ENCODE data around the gene TENT4B. TPM values are rescaled to one million over a fixed set of nuclear protein-coding genes. Genes with fewer than 3 reads are reported as not detected.
A peak's percentile ranks its signal among the peaks of the same experiment; 100 is the strongest.

Gene TENT4B
- total and polyA plus RNA-seq, 2 experiments from 2014 or later: 6.2 to 15.0 TPM

DNA sequence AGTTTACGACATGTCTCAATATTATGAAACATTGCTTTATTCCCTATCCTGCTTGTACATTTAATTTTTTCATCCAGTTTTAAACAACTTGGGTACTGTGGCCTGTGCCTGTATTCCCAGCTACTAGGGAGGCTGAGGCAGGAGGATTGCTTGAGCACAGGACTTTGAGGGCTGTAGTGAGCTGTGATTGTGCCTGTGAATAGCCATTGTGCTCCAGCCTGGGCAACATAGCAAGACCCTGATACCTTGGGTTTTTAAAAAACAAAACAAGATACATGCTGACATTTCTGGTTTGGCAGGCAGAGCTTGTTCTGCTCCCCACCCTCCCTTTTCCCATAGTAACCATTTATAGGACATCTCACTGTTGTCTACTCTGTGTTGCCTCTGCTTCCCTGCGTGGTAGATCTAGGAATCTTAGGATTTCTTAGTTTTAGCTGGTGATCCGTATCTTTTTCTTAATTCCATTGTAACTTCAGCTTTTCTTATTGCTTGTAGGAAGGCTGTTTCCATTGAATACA is 35.6 kb downstream of the TENT4B start:
- Histone ChIP-seq H3K9me3 (ENCODE audit: low read depth) (no peaks in the 10 kb centered on the region), H3K36me3 (no peaks in the 10 kb centered on the region), H3K27ac (no peak overlapping the region), H3K4me3 (no peak overlapping the region), H3K27me3 (no peaks in the 10 kb centered on the region), H3K4me1 (ENCODE audit: low read depth) (peaks cover 9% of the 10 kb centered on the region)
- DNase-seq (ENCODE audit: low read depth in 1 of 2, low spot score in 1 of 2): no peak
- TF ChIP-seq, protein P1, sequence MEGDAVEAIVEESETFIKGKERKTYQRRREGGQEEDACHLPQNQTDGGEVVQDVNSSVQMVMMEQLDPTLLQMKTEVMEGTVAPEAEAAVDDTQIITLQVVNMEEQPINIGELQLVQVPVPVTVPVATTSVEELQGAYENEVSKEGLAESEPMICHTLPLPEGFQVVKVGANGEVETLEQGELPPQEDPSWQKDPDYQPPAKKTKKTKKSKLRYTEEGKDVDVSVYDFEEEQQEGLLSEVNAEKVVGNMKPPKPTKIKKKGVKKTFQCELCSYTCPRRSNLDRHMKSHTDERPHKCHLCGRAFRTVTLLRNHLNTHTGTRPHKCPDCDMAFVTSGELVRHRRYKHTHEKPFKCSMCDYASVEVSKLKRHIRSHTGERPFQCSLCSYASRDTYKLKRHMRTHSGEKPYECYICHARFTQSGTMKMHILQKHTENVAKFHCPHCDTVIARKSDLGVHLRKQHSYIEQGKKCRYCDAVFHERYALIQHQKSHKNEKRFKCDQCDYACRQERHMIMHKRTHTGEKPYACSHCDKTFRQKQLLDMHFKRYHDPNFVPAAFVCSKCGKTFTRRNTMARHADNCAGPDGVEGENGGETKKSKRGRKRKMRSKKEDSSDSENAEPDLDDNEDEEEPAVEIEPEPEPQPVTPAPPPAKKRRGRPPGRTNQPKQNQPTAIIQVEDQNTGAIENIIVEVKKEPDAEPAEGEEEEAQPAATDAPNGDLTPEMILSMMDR (IDR thresholded peaks at IDR 0.05; ENCODE audit: low read depth, low read length): no peak

DNA sequence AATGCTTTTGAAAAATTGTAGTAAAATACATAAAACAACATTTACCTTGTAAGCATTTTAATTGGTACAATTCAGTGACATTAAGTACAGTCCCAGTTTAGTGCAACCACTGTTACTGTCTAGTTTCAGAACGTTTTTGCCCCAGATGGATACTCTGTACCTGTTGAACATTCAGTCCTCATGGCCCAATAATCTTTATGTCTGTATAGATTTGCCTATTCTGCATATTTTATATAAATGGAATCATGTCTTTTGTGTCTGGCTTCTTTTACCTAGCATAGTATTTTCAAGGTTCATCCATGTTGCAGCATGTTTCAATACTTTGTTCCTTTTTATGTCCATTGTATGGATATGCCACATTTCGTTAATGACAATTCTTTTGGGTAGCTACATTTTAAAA is 37.2 kb downstream of the TENT4B start:
- H3K9me3 ChIP-seq (ENCODE audit: low read depth): no peaks in the 10 kb centered on the region
- H3K27ac ChIP-seq: no peak overlapping the region
- peaks cover 3% of the 10 kb centered on the region for H3K4me1 ChIP-seq (ENCODE audit: low read depth)
- no peak overlapping the region for H3K4me3 ChIP-seq
- TF ChIP-seq, protein P1 (IDR thresholded peaks at IDR 0.05; ENCODE audit: low read depth, low read length): no peak
- no peak for DNase-seq (ENCODE audit: low read depth in 1 of 2, low spot score in 1 of 2)
- H3K36me3 ChIP-seq: no peaks in the 10 kb centered on the region
- H3K27me3 ChIP-seq: no peaks in the 10 kb centered on the region

DNA sequence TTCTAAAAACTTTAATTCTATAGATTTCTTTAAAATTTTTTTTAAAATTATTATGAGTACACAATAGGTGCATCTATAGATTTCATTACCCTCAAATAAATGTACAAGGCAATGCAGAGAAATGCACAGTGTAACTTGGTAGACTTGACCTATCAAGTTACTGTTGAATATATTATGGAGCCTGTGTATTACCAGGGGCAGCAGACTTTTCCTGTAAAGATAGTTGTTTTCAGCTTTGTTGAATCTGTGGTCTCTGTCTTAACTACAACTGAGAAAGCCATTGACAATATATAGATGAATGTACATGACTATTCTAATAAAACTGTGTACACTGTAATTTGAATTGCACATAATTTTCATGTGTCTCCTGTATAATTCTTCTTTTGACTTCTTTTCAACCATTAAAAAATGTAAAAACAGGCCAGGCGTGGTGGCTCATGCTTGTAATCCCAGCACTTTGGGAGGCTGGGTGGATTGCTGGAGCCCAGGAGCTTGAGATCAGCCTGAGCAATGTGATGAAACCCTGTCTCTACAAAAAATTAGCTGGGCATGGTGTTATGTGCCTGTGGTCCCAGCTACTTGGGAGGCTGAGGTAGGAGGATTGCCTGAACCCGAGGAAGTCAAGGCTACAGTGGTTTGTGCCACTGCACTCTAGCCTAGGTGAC is 39.4 kb downstream of the TENT4B start:
- TF ChIP-seq, protein P1 (IDR thresholded peaks at IDR 0.05; ENCODE audit: low read depth, low read length): no peak
- Histone ChIP-seq H3K4me3 (no peak overlapping the region), H3K27ac (no peak overlapping the region), H3K9me3 (ENCODE audit: low read depth) (no peaks in the 10 kb centered on the region), H3K36me3 (no peaks in the 10 kb centered on the region), H3K27me3 (no peaks in the 10 kb centered on the region), H3K4me1 (ENCODE audit: low read depth) (peaks cover 3% of the 10 kb centered on the region)
- no peak for DNase-seq (ENCODE audit: low read depth in 1 of 2, low spot score in 1 of 2)

DNA sequence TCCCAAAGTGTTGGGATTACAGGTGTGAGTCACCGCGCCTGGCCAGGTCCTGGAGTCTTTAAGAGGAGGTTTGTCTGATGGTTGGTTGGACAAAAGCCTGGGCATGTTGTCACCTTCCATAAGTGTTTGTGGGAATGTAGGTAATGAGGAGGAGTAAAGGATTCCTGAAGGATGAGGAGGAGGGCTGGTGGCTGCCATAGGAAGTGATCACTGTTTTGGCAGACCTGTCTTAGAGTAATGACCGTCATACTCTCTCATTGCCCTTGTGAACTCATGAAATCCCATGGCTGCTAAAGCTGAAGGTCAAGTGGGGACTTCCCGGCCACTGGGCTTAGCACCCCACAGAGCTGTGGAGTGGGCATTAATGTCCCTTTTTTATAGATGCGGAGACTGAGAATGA is 40.5 kb downstream of the TENT4B start:
- no peak for DNase-seq (ENCODE audit: low read depth in 1 of 2, low spot score in 1 of 2)
- Histone ChIP-seq H3K4me3 (no peak overlapping the region), H3K36me3 (no peaks in the 10 kb centered on the region), H3K27ac (no peak overlapping the region), H3K9me3 (ENCODE audit: low read depth) (no peaks in the 10 kb centered on the region), H3K4me1 (ENCODE audit: low read depth) (peaks cover 3% of the 10 kb centered on the region), H3K27me3 (no peaks in the 10 kb centered on the region)
- TF ChIP-seq, protein P1 (IDR thresholded peaks at IDR 0.05; ENCODE audit: low read depth, low read length): no peak

DNA sequence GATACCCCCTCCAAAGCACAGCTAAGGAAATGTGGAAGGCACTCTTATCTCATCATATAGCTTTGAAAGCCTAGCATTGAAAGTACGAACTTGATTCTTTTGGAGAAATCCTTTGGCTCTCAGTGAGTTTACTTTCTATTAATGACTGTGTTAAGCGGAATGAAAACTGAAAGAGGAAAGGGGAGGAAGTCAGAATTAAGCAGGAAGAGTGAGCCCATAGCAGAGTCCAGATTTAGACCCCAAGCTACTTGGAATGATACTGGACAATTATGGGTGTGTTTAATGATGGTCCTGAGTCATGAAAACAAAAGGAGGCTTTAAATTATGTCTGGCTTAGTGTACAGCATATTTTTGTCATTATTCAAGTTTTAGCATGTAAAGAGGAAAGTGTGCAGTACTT is 42.2 kb downstream of the TENT4B start:
- TF ChIP-seq, protein P1 (IDR thresholded peaks at IDR 0.05; ENCODE audit: low read depth, low read length): no peak
- H3K4me3 ChIP-seq: no peak overlapping the region
- peaks cover 3% of the 10 kb centered on the region for H3K4me1 ChIP-seq (ENCODE audit: low read depth)
- H3K36me3 ChIP-seq: no peaks in the 10 kb centered on the region
- peak overlapping the region; percentile 35 for H3K27ac ChIP-seq
- DNase-seq (ENCODE audit: low read depth in 1 of 2, low spot score in 1 of 2): peak in 1 of 2 donors; percentile 23
- no peaks in the 10 kb centered on the region for H3K27me3 ChIP-seq
- H3K9me3 ChIP-seq (ENCODE audit: low read depth): no peaks in the 10 kb centered on the region
